ENCODE measurements around the gene EFCAB10.
"Not testable (repeated sequence)": the region's sequence is repeated elsewhere in the genome, so short reads cannot be mapped to it uniquely, and the experiment has no call there.

EFCAB10 gene, protein sequence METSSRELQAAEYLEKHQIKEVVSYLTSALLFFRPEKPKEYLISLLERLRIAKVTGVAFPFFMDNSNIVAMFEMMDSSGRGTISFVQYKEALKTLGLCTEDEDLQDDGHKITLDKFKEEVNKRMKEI

GRCh38 chr7:105581066-105581811 is at the start of gene EFCAB10:
Gene EFCAB10, minus strand, starts transcription at chr7:105581493. Its CDS starts 30 bp downstream, at chr7:105581463.
- peak; percentile 76 for DNase-seq

DNA sequence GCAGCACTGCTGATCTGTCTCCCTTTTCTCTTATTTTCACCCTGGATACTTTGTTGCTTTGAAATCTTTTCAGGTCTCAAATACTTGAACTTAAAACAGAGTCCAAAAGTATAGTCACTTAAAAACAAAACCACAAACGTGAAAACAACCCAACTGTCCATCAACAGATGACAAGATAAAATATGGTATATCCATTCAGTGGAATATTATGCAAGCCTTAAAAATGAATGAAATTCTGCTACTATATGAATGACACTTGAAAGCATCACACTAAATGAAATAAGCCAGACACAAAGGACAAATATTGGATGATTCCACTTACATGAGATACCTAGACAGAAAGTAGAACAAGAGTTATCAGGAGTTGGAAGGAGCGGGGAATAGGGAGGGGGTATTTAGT is 44.7 kb upstream of the EFCAB10 start:
- DNase-seq: no peak

GRCh38 chr7:105623906-105624305 is 42.6 kb upstream of the EFCAB10 start:
- DNase-seq: no peak

DNA sequence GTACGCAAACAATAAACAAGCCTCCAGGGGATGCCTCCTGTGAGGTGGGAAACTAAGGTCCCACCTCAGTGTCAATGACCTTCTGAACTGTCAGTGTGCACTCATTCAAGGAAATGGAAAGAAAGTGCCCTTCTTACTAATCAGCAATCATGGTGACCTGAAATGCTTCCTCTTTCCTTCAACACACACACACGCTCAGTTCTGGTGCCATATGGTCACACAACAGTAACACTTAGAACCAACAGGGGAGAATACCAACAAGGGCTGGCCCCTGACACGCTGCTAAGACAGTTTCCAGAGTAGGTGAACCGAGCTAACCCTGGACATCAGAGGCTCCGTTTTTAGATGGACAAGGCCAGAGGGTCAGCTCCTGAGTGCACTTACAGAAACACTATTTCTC is 42.1 kb upstream of the EFCAB10 start:
- no peak for DNase-seq

GRCh38 chr7:105622106-105622731 is 40.9 kb upstream of the EFCAB10 start:
- DNase-seq: no peak

GRCh38 chr7:105621617-105622016 is 40.3 kb upstream of the EFCAB10 start:
- no peak for DNase-seq

DNA sequence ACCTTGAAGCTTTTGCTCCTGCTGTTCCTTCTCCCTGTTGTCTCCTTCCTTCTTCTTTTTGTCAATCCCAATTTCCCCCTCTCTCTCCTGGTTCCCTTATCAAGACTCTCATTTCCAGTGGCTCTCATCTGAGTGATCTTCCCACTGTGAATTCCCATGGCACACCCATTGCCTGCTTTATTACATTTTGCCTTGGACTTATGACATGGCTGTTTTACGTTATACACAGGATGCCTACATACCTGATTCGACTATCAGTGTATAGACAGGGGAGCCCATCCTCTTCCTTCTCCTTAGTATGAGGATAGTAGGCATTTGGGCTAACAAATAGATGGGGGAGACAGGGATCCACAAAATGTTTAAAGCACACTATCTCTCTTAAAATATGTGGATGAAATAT is 39.9 kb upstream of the EFCAB10 start:
- no peak for DNase-seq

GRCh38 chr7:105619590-105619989 is 38.3 kb upstream of the EFCAB10 start:
- DNase-seq: no peak

- no peak for DNase-seq
Observed at GRCh38 chr7:105618016-105618296, 36.7 kb upstream of the EFCAB10 start.

DNA sequence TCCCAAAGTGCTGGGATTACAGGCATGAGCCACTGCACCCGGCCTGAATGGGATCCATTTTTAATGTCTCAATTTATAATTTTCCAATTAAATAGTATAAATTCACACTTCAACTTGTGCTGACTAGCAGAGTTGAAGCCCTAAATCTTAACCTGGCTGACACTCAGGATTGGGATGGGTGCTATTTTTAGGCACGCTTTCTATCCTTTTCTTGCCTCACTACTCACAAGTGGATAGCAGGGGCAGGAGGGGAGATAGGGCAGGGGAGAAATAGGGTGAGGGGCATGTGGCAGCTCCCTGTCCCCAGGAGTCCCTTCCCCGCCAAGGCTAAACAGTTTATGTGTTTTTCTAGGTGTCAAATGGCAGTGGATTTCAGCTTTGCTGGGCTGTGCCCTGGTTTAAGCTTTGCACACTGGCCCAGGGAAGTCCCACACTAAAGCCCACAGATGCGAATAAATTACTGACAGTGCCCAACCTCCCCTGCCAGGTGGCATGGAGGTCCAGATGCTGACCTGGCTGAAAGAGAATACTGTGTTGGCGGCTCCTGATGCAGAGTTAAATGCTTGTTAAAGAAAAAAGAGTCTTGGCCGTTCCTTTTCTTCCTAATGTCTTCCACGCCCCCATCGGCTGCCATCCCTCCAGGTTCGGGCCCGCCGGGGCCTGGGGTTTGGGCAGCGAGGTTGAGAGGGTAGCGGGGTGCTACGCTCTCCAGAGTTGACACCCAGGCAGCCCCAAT is 36.2 kb upstream of the EFCAB10 start:
- DNase-seq: no peak

DNA sequence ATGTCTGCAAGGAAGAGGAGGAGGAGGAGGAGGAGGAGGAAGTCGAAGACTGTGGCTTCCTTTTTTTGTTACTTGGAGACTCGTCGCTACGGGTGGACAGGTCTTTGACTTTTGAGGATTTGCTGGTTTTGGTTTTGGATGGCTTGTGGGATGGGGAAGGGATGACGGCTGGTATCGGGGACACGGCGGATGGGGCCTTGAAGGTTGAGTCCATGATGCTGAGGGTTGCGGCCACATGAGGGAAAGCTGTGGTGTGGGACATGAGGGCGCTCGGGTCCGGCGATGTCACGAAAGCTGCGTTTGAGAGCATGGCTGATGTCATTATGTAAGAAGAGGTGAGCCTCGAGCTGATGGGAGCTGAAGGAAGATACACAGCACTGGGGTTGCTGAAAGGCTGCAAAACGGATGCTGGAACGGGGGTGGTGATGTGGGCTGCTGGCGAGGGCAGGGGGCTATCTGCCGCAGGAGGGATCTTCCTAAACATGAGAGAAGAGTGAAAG is 33.1 kb upstream of the EFCAB10 start:
- DNase-seq: no peak

- no peak for DNase-seq
Observed at GRCh38 chr7:105613611-105614330, 32.5 kb upstream of the EFCAB10 start.

DNA sequence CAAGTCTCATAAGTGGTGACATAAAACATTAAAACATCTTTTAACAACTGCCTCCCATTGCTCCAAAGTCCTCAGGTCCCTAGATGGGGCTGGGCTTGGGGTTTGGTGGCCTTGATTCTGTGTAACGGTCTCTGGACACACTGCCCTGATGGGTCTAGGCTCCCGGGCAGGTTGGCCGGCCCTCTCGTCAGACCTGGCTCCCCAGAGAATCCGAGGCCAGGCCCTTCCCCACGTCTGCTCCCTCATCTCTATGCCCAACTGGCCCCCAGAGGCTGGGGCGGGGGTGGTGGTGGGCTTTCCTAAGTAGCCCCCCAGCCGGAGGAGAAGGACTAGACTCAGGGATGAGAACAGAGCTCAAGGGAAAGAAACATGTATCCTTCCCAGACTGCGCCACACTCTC is 31.5 kb upstream of the EFCAB10 start:
- DNase-seq: no peak

DNA sequence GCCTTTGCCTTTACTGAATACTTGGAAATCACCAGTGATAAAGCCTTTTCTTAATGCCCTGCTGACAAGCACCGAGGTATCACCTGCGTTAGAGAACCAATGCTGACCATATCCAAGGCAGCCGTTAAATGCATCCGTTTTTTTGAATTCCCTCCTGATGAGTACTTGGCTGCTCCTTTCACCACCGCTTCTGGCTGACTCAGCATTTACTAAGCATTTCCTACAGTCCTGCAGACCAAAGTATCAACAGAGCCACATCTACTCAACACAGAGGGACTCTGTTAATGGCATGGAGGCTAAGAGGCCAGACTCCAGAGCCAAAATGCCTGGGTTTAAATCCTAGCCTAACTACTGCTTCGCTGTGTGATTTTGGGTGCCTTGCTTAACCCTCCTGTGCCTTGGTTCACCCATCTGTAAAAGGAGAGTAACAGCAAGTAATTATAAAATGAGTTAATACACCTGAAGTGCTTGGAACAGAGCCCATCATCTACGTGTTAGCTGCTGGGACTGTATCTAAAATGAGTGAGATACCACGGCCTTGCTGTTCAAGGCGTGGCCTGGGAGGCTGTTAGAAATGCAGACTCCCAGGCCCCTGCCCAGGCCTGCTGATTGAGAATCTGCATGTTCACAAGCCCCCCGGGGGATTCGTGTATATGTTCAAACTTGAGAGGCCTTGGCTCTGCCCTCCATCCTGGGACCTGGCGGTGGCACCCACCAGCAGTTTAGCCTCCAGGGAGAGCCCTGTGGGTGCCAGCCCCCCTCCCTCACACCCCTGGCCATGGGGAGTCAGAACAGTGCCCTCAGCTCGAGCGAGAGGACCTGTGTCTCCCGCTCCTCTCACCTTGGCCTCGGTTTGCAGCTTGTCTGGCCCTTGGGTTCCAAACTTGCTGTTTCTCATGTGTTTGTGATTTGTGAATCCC is 30.8 kb upstream of the EFCAB10 start:
- DNase-seq: no peak

DNA sequence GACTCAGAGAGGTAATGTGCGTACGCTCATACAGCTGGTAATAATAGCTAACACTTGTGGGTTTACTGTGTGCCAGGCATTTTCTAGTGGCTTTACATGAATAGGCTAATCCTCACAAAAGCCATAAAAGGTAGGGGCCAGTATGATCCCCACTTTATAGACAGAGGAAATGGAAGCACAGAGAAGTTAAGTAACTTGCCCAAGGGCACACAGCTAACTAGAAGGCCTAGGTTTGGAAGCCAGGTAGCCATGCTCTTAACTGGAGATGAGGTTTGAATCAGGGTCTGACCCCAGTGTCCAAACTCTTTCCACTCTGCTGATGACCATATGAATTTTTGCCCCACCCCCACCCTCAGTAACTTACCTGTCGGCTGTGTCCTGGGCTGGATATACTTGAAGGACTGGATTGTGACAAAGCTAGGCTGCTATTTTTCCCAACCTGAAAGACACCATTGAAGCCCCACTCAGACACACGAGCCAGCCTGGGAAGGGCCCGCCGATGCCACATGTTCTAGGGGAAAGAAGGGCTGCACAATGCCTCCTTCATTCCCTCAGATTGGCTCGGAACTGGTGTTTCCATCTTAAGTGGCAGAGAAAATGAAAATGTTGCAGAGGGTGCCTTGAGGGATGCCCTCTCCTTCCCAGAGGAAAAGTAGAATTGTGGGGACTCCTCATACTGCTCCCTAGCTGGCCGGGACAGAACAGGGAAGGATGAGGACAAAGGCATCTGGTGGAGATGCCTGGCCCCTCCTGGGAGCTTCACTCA is 29.1 kb upstream of the EFCAB10 start:
- DNase-seq: no peak

GRCh38 chr7:105602325-105603305 is 21.3 kb upstream of the EFCAB10 start:
- DNase-seq: no peak

DNA sequence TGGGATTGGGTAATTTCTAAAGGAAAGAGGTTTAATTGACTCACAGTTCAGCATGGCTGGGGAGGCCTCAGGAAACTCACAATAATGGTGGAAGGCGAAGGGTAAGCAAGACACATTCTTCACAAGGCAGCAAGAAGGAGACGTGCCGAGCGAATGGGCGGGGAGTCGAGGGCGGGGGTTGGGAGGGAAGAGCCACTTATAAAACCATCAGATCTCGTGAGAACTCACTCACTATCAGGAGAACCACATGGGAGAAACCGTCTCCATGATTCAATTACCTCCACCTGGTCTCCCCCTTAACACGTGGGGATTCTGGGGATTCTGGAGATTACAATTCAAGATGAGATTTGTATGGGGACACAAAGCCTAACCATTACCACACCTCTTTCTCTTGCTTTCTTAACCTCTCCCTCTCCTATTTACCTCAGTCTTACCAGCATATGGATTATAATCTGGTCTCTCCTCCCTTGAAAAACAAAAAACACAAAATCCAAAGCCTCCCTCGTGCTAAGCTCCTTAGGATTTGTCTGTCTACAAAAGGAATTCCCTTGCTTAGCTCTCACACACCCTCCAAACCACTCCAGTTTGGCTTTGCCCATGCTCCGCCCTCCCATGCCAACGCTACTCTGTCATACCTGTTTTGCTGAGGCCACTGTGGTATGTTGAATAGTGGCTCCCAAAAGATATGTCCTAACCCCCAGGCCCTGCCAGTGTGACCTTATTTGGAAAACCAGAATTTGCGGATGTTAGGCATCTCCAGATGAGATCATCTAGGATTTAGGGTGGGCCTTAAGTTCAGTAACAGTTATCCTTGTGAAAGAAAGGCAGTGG is 19.6 kb upstream of the EFCAB10 start:
- no peak for DNase-seq

DNA sequence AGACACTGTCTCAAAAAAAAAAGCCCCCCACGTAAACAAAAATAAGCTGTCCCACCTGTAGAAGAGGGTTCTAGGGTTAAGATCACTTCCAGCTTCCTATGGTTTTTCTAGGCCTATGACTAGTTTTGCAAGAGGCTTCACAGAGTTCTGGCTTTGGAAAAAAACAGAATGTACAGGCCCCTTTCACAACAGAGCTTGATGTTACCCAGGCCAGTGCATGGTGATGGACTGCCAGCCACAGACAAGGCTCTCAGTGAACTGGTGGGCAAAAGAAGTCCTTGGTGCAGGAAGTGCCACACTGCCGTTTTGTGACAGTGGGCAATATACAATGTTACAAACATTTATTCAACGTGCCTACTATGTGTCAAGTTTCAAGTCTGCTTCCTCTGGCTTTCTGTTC is 18.3 kb upstream of the EFCAB10 start:
- no peak for DNase-seq

GRCh38 chr7:105599080-105599479 is 17.8 kb upstream of the EFCAB10 start:
- not testable (repeated sequence) for DNase-seq
